NCI-H446 (cell line): Measurements from ENCODE around the gene TICRR.

Experiments
- DNase-seq, 2 experiments: peaks; one replicate each; lab custom pipeline; 2025; lab: John Stamatoyannopoulos, UW

Gene TICRR

DNA sequence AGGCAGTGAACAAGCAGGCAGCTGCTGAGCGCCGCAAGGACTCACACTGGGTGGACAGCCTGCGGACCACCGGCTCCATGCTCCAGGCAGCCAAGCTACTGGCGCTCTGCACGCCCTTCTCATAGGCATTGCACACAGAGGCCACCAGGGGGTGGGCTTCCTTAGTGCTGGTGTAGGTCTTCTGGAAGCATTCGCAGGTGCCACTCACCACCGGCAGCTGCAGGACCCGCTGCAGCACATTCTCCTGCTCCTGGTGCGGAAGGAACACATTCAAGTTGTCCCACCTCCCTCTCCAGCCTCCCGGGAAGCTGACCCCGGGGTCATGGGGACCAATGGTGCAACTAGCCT is 97.9 kb downstream of the TICRR start:
- peak in 1 of 2 experiments; percentile 10 for DNase-seq

DNA sequence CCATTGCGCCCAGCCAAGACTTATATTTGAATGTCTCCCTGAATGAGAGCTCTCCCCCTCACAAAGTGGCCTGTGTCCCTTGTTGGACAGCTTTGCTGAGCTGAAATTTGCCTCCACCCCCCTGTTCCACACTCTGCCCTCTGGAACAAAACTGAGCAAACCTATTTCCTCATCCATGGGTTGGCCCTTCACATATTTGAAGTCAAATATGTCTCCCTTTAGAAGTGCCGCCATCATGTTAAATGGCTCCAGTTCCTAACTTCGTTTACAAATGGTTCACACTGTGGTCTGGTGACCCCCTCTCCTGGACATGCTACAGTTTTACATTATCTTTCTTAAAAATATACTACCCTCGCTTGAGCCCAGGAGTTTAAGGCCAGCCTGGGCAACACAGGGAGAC is 99.3 kb downstream of the TICRR start:
- no peak for DNase-seq

DNA sequence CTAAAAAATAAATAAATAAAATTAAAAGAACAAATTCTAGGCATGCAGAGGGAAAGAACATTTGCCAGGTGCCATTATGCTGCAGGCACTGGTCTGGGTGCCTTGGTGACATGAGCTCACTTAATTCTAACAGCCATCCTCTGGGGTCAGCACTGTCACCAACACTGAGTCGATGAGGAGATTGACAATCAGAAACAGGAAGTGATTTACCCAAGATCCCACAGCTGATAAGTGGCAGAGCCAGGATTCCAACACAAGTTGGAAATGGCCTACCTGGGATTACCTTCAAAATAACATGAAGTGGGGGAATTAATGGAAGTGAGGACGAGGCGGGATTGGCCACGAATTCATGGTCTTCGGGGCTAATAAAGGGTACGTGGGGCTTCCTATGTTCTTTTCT is 100.3 kb downstream of the TICRR start:
- no peak for DNase-seq

DNA sequence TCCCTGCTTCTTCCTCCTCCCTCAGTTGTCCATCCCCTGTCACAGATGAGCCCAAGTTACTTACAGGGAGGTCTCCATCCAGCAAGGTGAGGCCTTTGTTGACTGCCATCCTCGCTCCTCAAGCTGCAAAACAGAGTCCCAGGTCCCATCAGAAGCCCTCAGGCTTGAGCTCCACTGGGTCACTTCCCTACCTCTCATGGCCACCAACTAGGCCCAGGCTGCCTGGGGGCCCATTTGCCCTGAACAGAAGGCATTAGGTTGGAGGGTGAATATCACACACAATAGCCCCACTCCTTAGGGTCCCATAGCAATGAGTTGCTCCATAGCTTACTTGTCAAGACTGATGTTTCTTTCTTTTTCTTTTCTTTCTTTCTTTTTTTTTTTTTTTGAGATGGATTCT is 102.1 kb downstream of the TICRR start:
- no peak for DNase-seq
